Kidney epithelial cell (primary cell): ENCODE measurements around the gene ANKMY1. TPM values are rescaled to one million over a fixed set of nuclear protein-coding genes. Genes with fewer than 3 reads are reported as not detected.

ENCODE experiments used
- DNase-seq: peaks from one replicate; pipeline ENCODE4 v3.0.0-alpha.2; 2010; ENCODE audit warnings: low read depth
- H3K27me3 ChIP-seq: 2 replicates; pipeline ENCODE4 v1.6.0; 2011; ENCODE audit warnings: low read length; ENCODE audit not compliant: control insufficient read depth, insufficient read depth
- H3K36me3 ChIP-seq: 2 replicates; pipeline ENCODE4 v1.5.1; 2011; ENCODE audit warnings: low read length; ENCODE audit not compliant: control insufficient read depth, insufficient read depth
- H3K4me3 ChIP-seq: 2 replicates; pipeline ENCODE4 v1.5.1; 2011; ENCODE audit warnings: low read depth, mild to moderate bottlenecking, control low read depth, low read length
- CTCF ChIP-seq: IDR thresholded peaks from 2 replicates; pipeline ENCODE4 v1.5.1; 2011; ENCODE audit warnings: mild to moderate bottlenecking, moderate library complexity, low read length, control low read depth, inconsistent platforms; ENCODE audit not compliant: insufficient read depth, poor library complexity, severe bottlenecking
- total RNA-seq: library from RNA; depleted of rRNA; stranded (reverse); fragments of >200 nt; gene quantifications from 2 replicates; pipeline ENCODE4 v1.2.3, GENCODE V29; 2015

Gene ANKMY1
- total RNA-seq, 1 donor from 2014 or later: 7.1 TPM

GRCh38 chr2:240513549-240514287 is 44.1 kb downstream of the ANKMY1 start:
- peak; percentile 26 for DNase-seq
- H3K4me3 ChIP-seq: no peak overlapping the region
- H3K36me3 ChIP-seq: no peaks in the 10 kb centered on the region
- TF ChIP-seq CTCF: peak; percentile 93
- no peaks in the 10 kb centered on the region for H3K27me3 ChIP-seq

- H3K27me3 ChIP-seq: no peaks in the 10 kb centered on the region
- H3K4me3 ChIP-seq: no peak overlapping the region
- DNase-seq: no peak
- no peak for TF ChIP-seq CTCF
- H3K36me3 ChIP-seq: no peaks in the 10 kb centered on the region
These were observed 44.9 kb downstream of the ANKMY1 start for GRCh38 chr2:240512666-240513535.

GRCh38 chr2:240512109-240512485 is 45.7 kb downstream of the ANKMY1 start:
- TF ChIP-seq CTCF: no peak
- H3K4me3 ChIP-seq: no peak overlapping the region
- DNase-seq: no peak
- no peaks in the 10 kb centered on the region for H3K36me3 ChIP-seq
- no peaks in the 10 kb centered on the region for H3K27me3 ChIP-seq

- H3K36me3 ChIP-seq: no peaks in the 10 kb centered on the region
- no peak overlapping the region for H3K4me3 ChIP-seq
- H3K27me3 ChIP-seq: no peaks in the 10 kb centered on the region
- TF ChIP-seq CTCF: no peak
- DNase-seq: no peak
These were observed 46.3 kb downstream of the ANKMY1 start for GRCh38 chr2:240511351-240512108.

- Histone ChIP-seq H3K4me3 (no peak overlapping the region), H3K36me3 (no peaks in the 10 kb centered on the region), H3K27me3 (no peaks in the 10 kb centered on the region)
- no peak for TF ChIP-seq CTCF
- DNase-seq: no peak
These were observed 47.1 kb downstream of the ANKMY1 start for GRCh38 chr2:240510513-240511210.
